H9 (cell line): Measurements from ENCODE around the gene TAF1C. TPM values are rescaled to one million over a fixed set of nuclear protein-coding genes. Genes with fewer than 3 reads are reported as not detected.

Experiments
- DNase-seq: peaks from one replicate; pipeline ENCODE4 v3.0.0-alpha.2; 2017
- H2AFZ ChIP-seq: one replicate; pipeline ENCODE4 v1.6.1; 2013; ENCODE audit warnings: mild to moderate bottlenecking, low read length, control low read depth, moderate library complexity
- H2AK5ac ChIP-seq: 2 replicates; pipeline ENCODE4 v1.6.1; 2013; ENCODE audit warnings: low read length, control low read depth, mixed read lengths; ENCODE audit not compliant: insufficient read length
- H2BK120ac ChIP-seq: one replicate; pipeline ENCODE4 v1.6.1; 2013; ENCODE audit warnings: low read depth, mild to moderate bottlenecking, low read length, control low read depth, inconsistent platforms; ENCODE audit not compliant: poor library complexity, severe bottlenecking
- H2BK12ac ChIP-seq: 2 replicates; pipeline ENCODE4 v1.6.1; 2013; ENCODE audit warnings: low read length, control low read depth, mixed read lengths, low read depth; ENCODE audit not compliant: insufficient read length
- H2BK15ac ChIP-seq: 2 replicates; pipeline ENCODE4 v1.6.1; 2013; ENCODE audit warnings: low read depth, low read length, control low read depth
- H2BK20ac ChIP-seq: one replicate; pipeline ENCODE4 v1.6.1; 2013; ENCODE audit warnings: low read depth, mild to moderate bottlenecking, low read length, control low read depth, inconsistent platforms; ENCODE audit not compliant: poor library complexity, severe bottlenecking
- H2BK5ac ChIP-seq: 2 replicates; pipeline ENCODE4 v1.6.1; 2013; ENCODE audit warnings: low read length, control low read depth, mixed read lengths; ENCODE audit not compliant: insufficient read length
- H3K14ac ChIP-seq: 2 replicates; pipeline ENCODE4 v1.6.1; 2013; ENCODE audit warnings: low read length, control low read depth; ENCODE audit not compliant: insufficient read depth
- H3K18ac ChIP-seq: 2 replicates; pipeline ENCODE4 v1.6.1; 2013; ENCODE audit warnings: low read depth, mild to moderate bottlenecking, mixed read lengths, low read length, control low read depth; ENCODE audit not compliant: insufficient read length
- H3K23ac ChIP-seq: 2 replicates; pipeline ENCODE4 v1.6.1; 2013; ENCODE audit warnings: low read length, control low read depth, mixed read lengths, low read depth; ENCODE audit not compliant: insufficient read length
- H3K23me2 ChIP-seq: 2 replicates; pipeline ENCODE4 v1.6.1; 2013; ENCODE audit warnings: low read depth, mild to moderate bottlenecking, mixed read lengths, low read length, control low read depth; ENCODE audit not compliant: insufficient read length, poor library complexity, severe bottlenecking
- H3K27ac ChIP-seq: 2 replicates; pipeline ENCODE4 v1.5.1; 2013; ENCODE audit warnings: low read length, control low read depth, mixed read lengths, low read depth; ENCODE audit not compliant: insufficient read length
- H3K27me3 ChIP-seq: 2 replicates; pipeline ENCODE4 v1.6.1; 2013; ENCODE audit warnings: low read length, control low read depth, inconsistent platforms; ENCODE audit not compliant: insufficient read depth
- H3K4ac ChIP-seq: 2 replicates; pipeline ENCODE4 v1.6.1; 2013; ENCODE audit warnings: low read depth, mild to moderate bottlenecking, control low read depth, inconsistent platforms, low read length, moderate library complexity
- H3K4me1 ChIP-seq: 2 replicates; pipeline ENCODE4 v1.6.1; 2013; ENCODE audit warnings: low read length, control low read depth, inconsistent platforms; ENCODE audit not compliant: insufficient read depth
- H3K4me2 ChIP-seq: 2 replicates; pipeline ENCODE4 v1.6.1; 2013; ENCODE audit warnings: low read length, control low read depth, mixed read lengths; ENCODE audit not compliant: insufficient read length, insufficient read depth
- H3K56ac ChIP-seq: 2 replicates; pipeline ENCODE4 v1.6.1; 2013; ENCODE audit warnings: low read depth, mild to moderate bottlenecking, mixed read lengths, low read length, control low read depth; ENCODE audit not compliant: insufficient read length
- H3K79me1 ChIP-seq: 2 replicates; pipeline ENCODE4 v1.6.1; 2013; ENCODE audit warnings: low read depth, mild to moderate bottlenecking, moderate library complexity, low read length, control low read depth, inconsistent platforms; ENCODE audit not compliant: insufficient read depth, poor library complexity, severe bottlenecking
- H3K79me2 ChIP-seq: 2 replicates; pipeline ENCODE4 v1.6.1; 2013; ENCODE audit warnings: low read length, control low read depth, inconsistent platforms; ENCODE audit not compliant: insufficient read depth
- H3K9ac ChIP-seq: 2 replicates; pipeline ENCODE4 v1.6.1; 2013; ENCODE audit warnings: low read length, control low read depth, mixed read lengths; ENCODE audit not compliant: insufficient read length; ENCODE audit errors: extremely low read depth
- H3K9me3 ChIP-seq: one replicate; pipeline ENCODE4 v1.6.1; 2013; ENCODE audit warnings: low read depth, low read length, inconsistent platforms; ENCODE audit not compliant: control insufficient read depth
- H3T11ph ChIP-seq: one replicate; pipeline ENCODE4 v1.6.1; 2013; ENCODE audit warnings: mild to moderate bottlenecking, low read length, control low read depth, inconsistent platforms
- H4K20me1 ChIP-seq: one replicate; pipeline ENCODE4 v1.6.1; 2013; ENCODE audit not compliant: control insufficient read depth, insufficient read length, insufficient read depth
- H4K5ac ChIP-seq: 2 replicates; pipeline ENCODE4 v1.6.1; 2013; ENCODE audit warnings: low read depth, mild to moderate bottlenecking, mixed read lengths, low read length, control low read depth; ENCODE audit not compliant: insufficient read length
- H4K8ac ChIP-seq: replicated peaks from 2 replicates; pipeline ENCODE4 v1.6.1; 2013; ENCODE audit warnings: low read length, control low read depth, mixed read lengths, low read depth; ENCODE audit not compliant: insufficient read length
- H4K91ac ChIP-seq: 2 replicates; pipeline ENCODE4 v1.6.1; 2013; ENCODE audit warnings: low read depth, mild to moderate bottlenecking, moderate library complexity, mixed read lengths, low read length, control low read depth; ENCODE audit not compliant: insufficient read length
- H3K27ac Mint-ChIP-seq, 3 experiments: 2 replicates in 2 of 3; 3 replicates in 1 of 3; pipeline ENCODE4 v1.8.0; 2020 to 2021; ENCODE audit warnings: mixed read lengths in 3 of 3, mild to moderate bottlenecking in 1 of 3, moderate library complexity in 1 of 3
- H3K27me3 Mint-ChIP-seq: 2 replicates; pipeline ENCODE4 v1.8.0; 2021; ENCODE audit warnings: low read depth, mild to moderate bottlenecking, moderate library complexity, mixed read lengths
- H3K36me3 Mint-ChIP-seq, 3 experiments: 2 replicates in 2 of 3; 3 replicates in 1 of 3; pipeline ENCODE4 v1.8.0; 2020 to 2021; ENCODE audit warnings: low read depth in 3 of 3, mixed read lengths in 3 of 3; ENCODE audit not compliant: insufficient read depth in 1 of 3
- H3K4me1 Mint-ChIP-seq, 2 experiments: 2 replicates each; pipeline ENCODE4 v1.8.0; 2020; ENCODE audit warnings: mixed read lengths in 2 of 2
- H3K4me3 Mint-ChIP-seq, 2 experiments: 2 replicates in 1 of 2; 3 replicates in 1 of 2; pipeline ENCODE4 v1.8.0; 2020 to 2021; ENCODE audit warnings: mild to moderate bottlenecking in 2 of 2, mixed read lengths in 2 of 2, moderate library complexity in 1 of 2
- H3K9me3 Mint-ChIP-seq, 2 experiments: 2 replicates in 1 of 2; 3 replicates in 1 of 2; pipeline ENCODE4 v1.8.0; 2020; ENCODE audit warnings: mild to moderate bottlenecking in 2 of 2, mixed read lengths in 2 of 2, moderate library complexity in 1 of 2
- WGBS: extraction: QIAGEN DNeasy Blood & Tissue Kit; methylation state at CpG from one replicate; pipeline ENCODE4 v1.1.7; 2013; ENCODE audit warnings: missing lambda C conversion rate, low lambda C conversion rate, mixed read lengths; ENCODE audit not compliant: insufficient read length; ENCODE audit errors: extremely low coverage; 5-methylcytosine and 5-hydroxymethylcytosine counted together
- total RNA-seq: library from RNA; stranded (reverse); gene quantifications from 2 replicates; pipeline ENCODE4 v1.2.1, GENCODE V29; 2021
- TF ChIP-seq, protein P1 (sequence below): fragments of 200-600 bp; sonication (generic); conservative IDR thresholded peaks from 3 replicates; pipeline ENCODE4 v1.8.0; 2021; ENCODE audit warnings: antibody characterized with exemption, mild to moderate bottlenecking

Gene TAF1C
- total RNA-seq, 1 experiment from 2014 or later, result 78.6 TPM

DNA sequence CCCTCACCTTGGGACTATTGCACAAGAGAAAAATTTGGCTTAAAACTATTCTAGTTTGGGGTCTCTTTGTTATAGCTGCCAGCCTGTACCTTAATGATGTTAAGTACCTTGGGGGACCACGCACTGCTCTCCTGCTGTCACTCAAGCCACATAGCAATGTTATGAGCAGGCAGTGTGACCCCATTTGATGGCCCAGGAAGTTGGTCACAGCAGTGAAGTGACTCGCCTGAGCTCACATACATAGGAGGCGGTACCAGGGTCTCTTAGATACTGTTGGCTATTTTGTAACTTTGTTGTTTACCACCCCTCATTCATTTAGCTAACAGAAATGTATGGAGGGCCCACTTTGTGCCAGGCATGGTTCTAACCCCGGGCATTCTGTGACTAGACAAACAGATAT lies 36.6 kb upstream of the TAF1C start:
- no peak overlapping the region for H3K56ac ChIP-seq
- H4K20me1 ChIP-seq, result no peaks in the 10 kb centered on the region
- no peak overlapping the region for H3K18ac ChIP-seq
- no peak overlapping the region for H3K23ac ChIP-seq
- H2BK15ac ChIP-seq, result no peak overlapping the region
- no peak overlapping the region for H3T11ph ChIP-seq
- H2BK5ac ChIP-seq, result no peak overlapping the region
- no peak overlapping the region for H4K8ac ChIP-seq
- no peak overlapping the region for H4K5ac ChIP-seq
- no peak for DNase-seq
- no peak overlapping the region for H2BK20ac ChIP-seq
- Mint-ChIP-seq H3K27me3 (peaks cover 5% of the 10 kb centered on the region), H3K4me3 (no peak overlapping the region), H3K27ac (no peak overlapping the region), H3K4me1 (peaks cover 16 to 18% of the 10 kb centered on the region in 2 experiments), H3K9me3 (no peaks in the 10 kb centered on the region), H3K36me3 (no peaks in the 10 kb centered on the region)
- H3K4me2 ChIP-seq, result no peak overlapping the region
- no peaks in the 10 kb centered on the region for H3K4me1 ChIP-seq
- WGBS, result no CpG with 5 or more reads among the region's 4 CpGs
- no peak overlapping the region for H3K14ac ChIP-seq
- no peaks in the 10 kb centered on the region for H3K9me3 ChIP-seq
- no peak overlapping the region for H4K91ac ChIP-seq
- H3K9ac ChIP-seq, result no peak overlapping the region
- no peaks in the 10 kb centered on the region for H3K27me3 ChIP-seq
- no peaks in the 10 kb centered on the region for H3K79me1 ChIP-seq
- H2AK5ac ChIP-seq, result no peak overlapping the region
- H3K23me2 ChIP-seq, result no peaks in the 10 kb centered on the region
- no peak overlapping the region for H2BK12ac ChIP-seq
- H3K27ac ChIP-seq, result no peak overlapping the region
- H3K79me2 ChIP-seq, result no peaks in the 10 kb centered on the region
- TF ChIP-seq, protein P1, sequence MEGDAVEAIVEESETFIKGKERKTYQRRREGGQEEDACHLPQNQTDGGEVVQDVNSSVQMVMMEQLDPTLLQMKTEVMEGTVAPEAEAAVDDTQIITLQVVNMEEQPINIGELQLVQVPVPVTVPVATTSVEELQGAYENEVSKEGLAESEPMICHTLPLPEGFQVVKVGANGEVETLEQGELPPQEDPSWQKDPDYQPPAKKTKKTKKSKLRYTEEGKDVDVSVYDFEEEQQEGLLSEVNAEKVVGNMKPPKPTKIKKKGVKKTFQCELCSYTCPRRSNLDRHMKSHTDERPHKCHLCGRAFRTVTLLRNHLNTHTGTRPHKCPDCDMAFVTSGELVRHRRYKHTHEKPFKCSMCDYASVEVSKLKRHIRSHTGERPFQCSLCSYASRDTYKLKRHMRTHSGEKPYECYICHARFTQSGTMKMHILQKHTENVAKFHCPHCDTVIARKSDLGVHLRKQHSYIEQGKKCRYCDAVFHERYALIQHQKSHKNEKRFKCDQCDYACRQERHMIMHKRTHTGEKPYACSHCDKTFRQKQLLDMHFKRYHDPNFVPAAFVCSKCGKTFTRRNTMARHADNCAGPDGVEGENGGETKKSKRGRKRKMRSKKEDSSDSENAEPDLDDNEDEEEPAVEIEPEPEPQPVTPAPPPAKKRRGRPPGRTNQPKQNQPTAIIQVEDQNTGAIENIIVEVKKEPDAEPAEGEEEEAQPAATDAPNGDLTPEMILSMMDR, result no peak
- no peak overlapping the region for H2BK120ac ChIP-seq
- H3K4ac ChIP-seq, result no peak overlapping the region
- no peak overlapping the region for H2AFZ ChIP-seq
